SK-N-MC (cell line): ENCODE measurements around the gene KIAA0753.

Source experiments
- EZH2 ChIP-seq: fragments of 200-600 bp; sonication (generic); IDR thresholded peaks from one replicate; pipeline ENCODE4 v1.6.1; 2017; ENCODE audit warnings: antibody characterized with exemption
- FOXP2 ChIP-seq: optimal IDR thresholded peaks from 2 replicates; pipeline ENCODE3; 2011; ENCODE audit warnings: mild to moderate bottlenecking, moderate library complexity; ENCODE audit not compliant: insufficient read depth; ENCODE audit errors: extremely low read length, control extremely low read depth
- POLR2AphosphoS5 ChIP-seq: IDR thresholded peaks from 2 replicates; pipeline ENCODE4 v1.6.1; 2012; ENCODE audit warnings: mild to moderate bottlenecking, low read depth, low read length, borderline replicate concordance

DNA sequence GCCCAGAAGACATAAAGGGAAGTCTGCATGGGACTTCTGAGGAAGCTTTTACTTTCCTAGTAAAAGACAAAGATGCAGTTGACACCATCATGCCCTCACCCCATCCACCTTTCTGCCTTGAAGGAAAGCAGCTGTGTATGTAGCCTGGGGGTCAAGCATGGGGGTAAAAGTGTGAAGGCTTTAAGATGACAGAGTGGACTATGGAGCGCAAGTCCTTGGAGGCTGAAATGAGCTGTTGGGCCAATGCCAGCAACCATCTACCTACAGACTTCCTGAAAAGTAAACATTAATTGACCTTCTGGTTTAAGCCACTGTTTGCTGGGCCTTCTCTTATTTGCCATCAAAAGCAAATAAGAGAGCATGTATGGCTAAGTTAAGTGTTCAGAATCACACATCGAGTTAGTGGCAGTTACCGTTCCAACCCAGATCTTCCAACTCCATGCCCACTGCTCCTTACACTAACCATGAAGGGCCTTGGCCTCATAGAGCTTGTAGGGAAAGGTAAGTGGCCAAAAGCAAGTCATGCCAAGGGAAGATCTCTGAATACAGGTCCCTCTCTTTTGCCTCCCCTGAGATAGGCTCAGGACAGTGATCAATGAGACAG lies 42.7 kb upstream of the KIAA0753 start:
- TF ChIP-seq EZH2, result no peak
- no peak for TF ChIP-seq POLR2AphosphoS5
- no peak for TF ChIP-seq FOXP2
